Activated CD4-positive, alpha-beta T cell treated with anti-CD3 and anti-CD28 coated beads, Interleukin-2, amount 10 ng/mL, durations not matched to agents 7 days and 5 days (primary cell): ENCODE measurements around the gene ZDHHC7. TPM values are rescaled to one million over a fixed set of nuclear protein-coding genes. Genes with fewer than 3 reads are reported as not detected.

Source experiments
- CTCF ChIA-PET: fragments of 350-600 bp; sonication (Branson Sonifier 250); formaldehyde crosslinking; loops from one replicate; lab custom pipeline; 2021; ENCODE audit warnings: antibody characterized with exemption; lab: Charles Lee
- POLR2A ChIA-PET: fragments of 350-600 bp; sonication (Branson Sonifier 250); formaldehyde crosslinking; loops from one replicate; lab custom pipeline; 2021; ENCODE audit warnings: antibody characterized with exemption; lab: Charles Lee
- DNase-seq: peaks from one replicate; pipeline ENCODE4 v3.0.0-alpha.2; 2020
- H3K27ac Mint-ChIP-seq: one replicate; pipeline ENCODE4 v1.8.0; 2021; ENCODE audit warnings: mild to moderate bottlenecking, moderate library complexity, mixed read lengths
- H3K27me3 Mint-ChIP-seq: one replicate; pipeline ENCODE4 v1.8.0; 2021; ENCODE audit warnings: mixed read lengths
- H3K36me3 Mint-ChIP-seq: one replicate; pipeline ENCODE4 v1.8.0; 2021; ENCODE audit warnings: low read depth, mixed read lengths
- H3K4me1 Mint-ChIP-seq: one replicate; pipeline ENCODE4 v1.8.0; 2021; ENCODE audit warnings: mixed read lengths
- H3K4me3 Mint-ChIP-seq: one replicate; pipeline ENCODE4 v1.8.0; 2021; ENCODE audit warnings: mild to moderate bottlenecking, moderate library complexity, mixed read lengths
- H3K9me3 Mint-ChIP-seq: one replicate; pipeline ENCODE4 v1.8.0; 2021; ENCODE audit warnings: mixed read lengths
- total RNA-seq, 2 experiments: library from RNA; stranded (reverse); gene quantifications; one replicate each; pipeline ENCODE4 v1.2.3, GENCODE V29; 2021

ZDHHC7 gene
- total RNA-seq, 2 experiments from 2014 or later, result 30.7 to 33.9 TPM

DNA sequence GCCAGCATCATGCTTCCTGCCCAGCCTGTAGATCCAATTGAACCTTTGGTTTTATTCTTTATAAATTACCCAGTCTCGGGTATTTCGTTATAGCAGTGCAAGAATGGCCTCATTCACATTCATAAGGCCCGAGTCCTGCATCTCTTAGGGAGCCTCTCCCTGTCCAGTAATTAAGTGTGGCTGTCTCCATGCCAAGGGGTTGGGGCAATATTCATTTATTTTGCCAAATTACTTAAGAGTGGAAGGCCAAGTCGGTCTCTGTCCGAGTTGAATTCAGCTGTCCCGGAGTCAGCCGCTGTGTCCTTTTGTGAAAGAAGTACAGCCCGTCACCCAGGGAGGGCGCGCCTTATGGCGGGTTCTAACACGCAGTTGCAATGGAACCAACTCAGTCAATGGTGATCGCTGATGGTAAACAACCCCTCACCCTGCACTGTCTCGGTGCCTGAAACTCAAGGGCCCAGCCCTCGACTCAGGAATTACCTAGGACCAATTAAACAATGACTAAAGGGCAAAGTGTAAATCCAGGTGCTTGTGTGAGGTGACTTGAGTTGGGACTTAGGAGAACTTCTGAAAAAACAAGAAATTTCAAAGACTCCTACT is 38.5 kb upstream of the ZDHHC7 start:
- H3K27me3 Mint-ChIP-seq, result no peaks in the 10 kb centered on the region
- H3K4me1 Mint-ChIP-seq, result peaks cover 46% of the 10 kb centered on the region
- no peak overlapping the region for H3K27ac Mint-ChIP-seq
- POLR2A ChIA-PET, result no interaction called here
- no peak for DNase-seq
- H3K36me3 Mint-ChIP-seq, result peaks cover 20% of the 10 kb centered on the region
- CTCF ChIA-PET, result no interaction called here
- peaks cover 3% of the 10 kb centered on the region for H3K9me3 Mint-ChIP-seq
- H3K4me3 Mint-ChIP-seq, result no peak overlapping the region

GRCh38 chr16:85048921-85049562 is 37.7 kb upstream of the ZDHHC7 start:
- peaks cover 38% of the 10 kb centered on the region for H3K4me1 Mint-ChIP-seq
- H3K27me3 Mint-ChIP-seq, result no peaks in the 10 kb centered on the region
- ChIA-PET CTCF (no interaction called here), POLR2A (no interaction called here)
- peaks cover 20% of the 10 kb centered on the region for H3K36me3 Mint-ChIP-seq
- peaks cover 3% of the 10 kb centered on the region for H3K9me3 Mint-ChIP-seq
- H3K4me3 Mint-ChIP-seq, result no peak overlapping the region
- no peak for DNase-seq
- no peak overlapping the region for H3K27ac Mint-ChIP-seq

DNA sequence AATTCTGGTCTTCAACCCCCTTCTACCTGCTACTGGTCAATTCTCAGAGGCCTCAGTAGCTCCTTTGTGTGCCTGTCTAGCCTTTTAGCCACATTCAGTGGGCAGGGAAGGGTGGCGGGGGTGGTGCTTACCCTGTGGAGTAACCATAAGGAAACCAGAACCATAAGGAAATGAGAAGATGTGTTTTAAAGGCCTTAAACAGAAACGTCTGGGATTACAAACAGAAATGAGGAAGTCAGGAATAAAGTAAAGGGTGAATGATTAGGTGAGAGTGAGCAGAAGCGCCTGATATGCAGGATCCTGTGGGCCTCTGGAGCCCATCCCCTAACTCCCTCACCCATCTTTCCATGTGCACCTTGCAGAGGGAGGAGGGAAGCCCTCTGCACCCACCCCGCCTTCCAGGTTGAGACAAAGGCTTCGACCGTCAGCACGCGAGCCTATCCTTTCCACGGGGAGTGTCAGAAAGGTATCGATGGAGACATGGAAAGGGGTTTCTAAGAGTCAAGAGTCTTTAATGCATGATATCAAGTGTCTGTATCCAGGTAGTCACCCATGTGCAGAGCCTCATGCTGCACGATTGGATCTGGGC is 36.6 kb upstream of the ZDHHC7 start:
- Mint-ChIP-seq H3K4me3 (no peak overlapping the region), H3K27me3 (no peaks in the 10 kb centered on the region), H3K27ac (peak overlapping the region; percentile 84), H3K36me3 (peaks cover 15% of the 10 kb centered on the region), H3K4me1 (peaks cover 35% of the 10 kb centered on the region), H3K9me3 (no peaks in the 10 kb centered on the region)
- ChIA-PET POLR2A (no interaction called here), CTCF (interaction anchor here (0.6 kb wide), 1 partner anchor 887 kb away, joined by 3 read pairs; no protein-coding TSS in a partner anchor)
- DNase-seq, result no peak

DNA sequence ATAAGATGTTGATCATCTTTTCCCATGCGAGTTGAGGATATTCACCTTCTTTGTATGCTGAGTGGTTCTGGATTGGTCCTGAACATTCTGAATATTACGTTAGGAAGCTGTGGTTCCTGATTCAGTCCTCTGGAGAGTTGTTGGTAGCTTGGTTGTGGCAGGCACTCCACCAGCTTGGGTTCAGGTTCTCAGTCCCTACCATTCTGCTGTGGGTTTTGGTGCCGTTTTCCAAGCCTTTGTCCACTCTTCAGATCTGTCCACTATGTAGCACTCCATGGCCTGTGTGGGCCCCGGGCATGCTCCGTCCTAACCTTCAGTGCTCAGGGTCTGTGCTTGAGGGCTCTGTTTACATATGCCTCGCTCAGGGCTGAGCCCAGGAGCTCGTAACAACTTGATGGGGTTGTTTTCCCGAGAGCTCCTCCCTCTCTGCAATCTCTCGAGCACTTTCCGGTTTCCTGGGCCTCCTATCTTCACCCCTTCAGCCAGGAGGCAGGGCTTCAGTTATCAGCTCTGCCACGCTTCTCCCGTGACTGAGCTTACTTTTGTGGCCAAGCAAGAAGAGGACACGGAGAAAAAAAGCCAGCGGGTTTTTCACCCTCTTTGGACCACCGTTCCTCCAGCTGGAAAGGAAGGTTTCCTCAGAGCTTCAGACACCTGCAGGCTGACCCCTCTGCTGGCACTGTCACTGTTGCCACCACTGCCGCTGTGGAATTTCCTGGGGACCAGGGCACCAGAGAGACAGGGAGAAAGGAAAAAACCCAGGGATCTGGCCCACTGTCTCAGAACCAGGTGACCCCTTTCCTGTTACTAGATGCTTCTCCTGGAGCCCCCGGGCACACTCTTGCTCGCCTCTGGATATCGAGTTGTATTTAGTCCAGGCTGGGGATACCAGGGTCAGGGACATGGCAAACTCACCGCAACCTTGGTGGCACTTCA is 35.9 kb upstream of the ZDHHC7 start:
- peaks cover 35% of the 10 kb centered on the region for H3K4me1 Mint-ChIP-seq
- CTCF ChIA-PET, result interaction anchor here (0.6 to 1.6 kb wide), 3 partner anchors 8 to 887 kb away, joined by 3 to 4 read pairs (median 3); no protein-coding TSS in a partner anchor
- H3K27ac Mint-ChIP-seq, result peak overlapping the region; percentile 84
- POLR2A ChIA-PET, result no interaction called here
- H3K36me3 Mint-ChIP-seq, result peaks cover 15% of the 10 kb centered on the region
- H3K27me3 Mint-ChIP-seq, result no peaks in the 10 kb centered on the region
- peak; percentile 41 for DNase-seq
- H3K4me3 Mint-ChIP-seq, result peak overlapping the region; percentile 47
- no peaks in the 10 kb centered on the region for H3K9me3 Mint-ChIP-seq

GRCh38 chr16:85046472-85046916 is 35.2 kb upstream of the ZDHHC7 start:
- Mint-ChIP-seq H3K4me1 (peaks cover 34% of the 10 kb centered on the region), H3K4me3 (no peak overlapping the region), H3K9me3 (no peaks in the 10 kb centered on the region), H3K27ac (peak overlapping the region; percentile 84), H3K27me3 (no peaks in the 10 kb centered on the region), H3K36me3 (peaks cover 15% of the 10 kb centered on the region)
- ChIA-PET POLR2A (no interaction called here), CTCF (interaction anchor here (0.8 to 1.6 kb wide), 3 partner anchors 9 to 40 kb away, joined by 3 to 4 read pairs (median 4); no protein-coding TSS in a partner anchor)
- no peak for DNase-seq

DNA sequence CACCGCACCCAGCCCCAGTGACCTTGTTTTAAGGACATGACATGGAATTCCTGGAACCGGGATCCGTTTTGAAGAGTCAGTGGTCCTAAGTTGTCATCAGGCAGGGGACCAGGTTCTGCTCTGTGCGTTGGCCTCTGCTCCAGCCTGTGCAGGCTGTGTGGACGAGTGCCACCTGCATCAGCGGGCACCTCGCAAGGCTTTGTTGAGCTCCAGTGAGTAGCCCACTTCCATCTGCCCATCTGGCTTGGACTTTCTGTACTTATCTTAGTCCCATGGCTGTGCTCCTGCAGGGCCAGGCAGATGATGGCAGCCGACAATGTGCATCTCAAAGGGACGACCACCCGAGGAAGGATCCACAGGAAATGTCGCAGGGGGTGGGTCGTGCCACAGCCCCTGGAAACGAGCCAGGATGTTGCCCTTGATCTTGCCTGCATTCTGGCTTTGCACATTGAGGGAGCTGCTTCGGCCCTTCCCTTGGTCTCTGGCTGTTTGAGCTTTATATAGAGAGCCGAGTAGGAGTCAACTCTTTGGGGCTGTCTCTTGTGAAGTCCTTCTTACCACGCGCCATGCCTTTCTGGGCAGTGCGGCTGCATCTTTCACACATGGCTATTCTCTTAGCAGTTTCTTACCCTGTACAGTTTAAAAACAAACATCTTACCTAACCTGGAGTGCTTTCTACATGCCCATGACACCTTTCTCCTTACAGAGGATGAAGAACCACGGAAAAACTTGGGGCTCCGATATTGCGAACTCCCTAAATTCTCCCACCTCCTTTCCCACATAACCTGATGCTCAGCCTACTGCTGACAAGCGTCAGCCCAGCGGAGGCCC is 34.5 kb upstream of the ZDHHC7 start:
- ChIA-PET CTCF (interaction anchor here (1.3 to 1.6 kb wide), 3 partner anchors 10 to 18 kb away, joined by 3 to 4 read pairs (median 4); partner anchors contain the start of gene KIAA0513), POLR2A (no interaction called here)
- no peak overlapping the region for H3K4me3 Mint-ChIP-seq
- no peaks in the 10 kb centered on the region for H3K9me3 Mint-ChIP-seq
- no peaks in the 10 kb centered on the region for H3K27me3 Mint-ChIP-seq
- peaks cover 30% of the 10 kb centered on the region for H3K4me1 Mint-ChIP-seq
- H3K36me3 Mint-ChIP-seq, result peaks cover 15% of the 10 kb centered on the region
- no peak for DNase-seq
- no peak overlapping the region for H3K27ac Mint-ChIP-seq

DNA sequence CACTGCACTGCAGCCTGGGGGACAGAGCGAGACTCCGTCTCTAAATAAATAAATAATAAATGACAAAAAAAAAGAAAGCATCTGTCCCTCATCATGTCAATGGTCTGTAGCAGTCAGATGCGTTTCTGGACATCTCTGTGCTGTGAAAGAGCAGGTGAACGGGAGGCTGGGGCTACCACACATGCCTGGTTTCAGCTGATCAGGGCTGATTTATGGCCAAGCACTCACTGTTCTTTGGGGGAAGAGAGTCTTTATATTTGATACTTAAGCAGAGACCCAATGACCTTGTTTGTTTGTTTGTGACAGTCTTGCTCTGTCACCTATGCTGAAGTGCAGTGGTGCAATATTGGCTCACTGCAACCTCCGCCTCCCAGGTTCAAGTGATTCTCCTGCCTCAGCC is 33.7 kb upstream of the ZDHHC7 start:
- no peak for DNase-seq
- H3K9me3 Mint-ChIP-seq, result no peaks in the 10 kb centered on the region
- no peak overlapping the region for H3K4me3 Mint-ChIP-seq
- no peak overlapping the region for H3K27ac Mint-ChIP-seq
- peaks cover 15% of the 10 kb centered on the region for H3K36me3 Mint-ChIP-seq
- peaks cover 26% of the 10 kb centered on the region for H3K4me1 Mint-ChIP-seq
- POLR2A ChIA-PET, result no interaction called here
- CTCF ChIA-PET, result interaction anchor here (1.3 to 1.4 kb wide), 2 partner anchors 9 to 17 kb away, joined by 3 to 4 read pairs; partner anchors contain the start of gene KIAA0513
- H3K27me3 Mint-ChIP-seq, result no peaks in the 10 kb centered on the region

GRCh38 chr16:85042606-85043005 is 31.3 kb upstream of the ZDHHC7 start:
- peaks cover 15% of the 10 kb centered on the region for H3K4me1 Mint-ChIP-seq
- H3K27me3 Mint-ChIP-seq, result no peaks in the 10 kb centered on the region
- no peak overlapping the region for H3K4me3 Mint-ChIP-seq
- no peak for DNase-seq
- peaks cover 5% of the 10 kb centered on the region for H3K36me3 Mint-ChIP-seq
- ChIA-PET POLR2A (interaction anchor here (0.7 kb wide), 1 partner anchor 13 kb away, joined by 3 read pairs; no protein-coding TSS in a partner anchor), CTCF (interaction anchor here (0.9 kb wide), 1 partner anchor 14 kb away, joined by 3 read pairs; no protein-coding TSS in a partner anchor)
- H3K27ac Mint-ChIP-seq, result no peak overlapping the region
- H3K9me3 Mint-ChIP-seq, result no peaks in the 10 kb centered on the region

GRCh38 chr16:85042167-85042526 is 30.8 kb upstream of the ZDHHC7 start:
- no peaks in the 10 kb centered on the region for H3K27me3 Mint-ChIP-seq

GRCh38 chr16:85041219-85042166 is 30.2 kb upstream of the ZDHHC7 start:
- Mint-ChIP-seq H3K27me3 (no peaks in the 10 kb centered on the region), H3K36me3 (peaks cover 2% of the 10 kb centered on the region), H3K27ac (no peak overlapping the region), H3K4me3 (no peak overlapping the region), H3K4me1 (peaks cover 4% of the 10 kb centered on the region), H3K9me3 (no peaks in the 10 kb centered on the region)
- ChIA-PET POLR2A (no interaction called here), CTCF (interaction anchor here (1.1 kb wide), 1 partner anchor 55 kb away, joined by 4 read pairs; no protein-coding TSS in a partner anchor)
- DNase-seq, result no peak

More at GRCh38 chr16:85042167-85042526, 30.8 kb upstream of the ZDHHC7 start:
- H3K27ac Mint-ChIP-seq, result no peak overlapping the region
- H3K36me3 Mint-ChIP-seq, result peaks cover 5% of the 10 kb centered on the region
- no peaks in the 10 kb centered on the region for H3K9me3 Mint-ChIP-seq
- ChIA-PET POLR2A (no interaction called here), CTCF (interaction anchor here (0.9 to 1.1 kb wide), 2 partner anchors 13 to 54 kb away, joined by 3 to 4 read pairs; no protein-coding TSS in a partner anchor)
- peaks cover 10% of the 10 kb centered on the region for H3K4me1 Mint-ChIP-seq
- DNase-seq, result no peak
- H3K4me3 Mint-ChIP-seq, result no peak overlapping the region

GRCh38 chr16:85040685-85041084 is 29.4 kb upstream of the ZDHHC7 start:
- no peaks in the 10 kb centered on the region for H3K4me1 Mint-ChIP-seq
- POLR2A ChIA-PET, result no interaction called here
- CTCF ChIA-PET, result no interaction called here

More at GRCh38 chr16:85040685-85041084, 29.4 kb upstream of the ZDHHC7 start:
- Mint-ChIP-seq H3K4me3 (no peak overlapping the region), H3K27ac (no peak overlapping the region), H3K27me3 (no peaks in the 10 kb centered on the region), H3K9me3 (no peaks in the 10 kb centered on the region), H3K36me3 (no peaks in the 10 kb centered on the region)
- DNase-seq, result no peak
